ENCODE measurements around the gene MATN4.
A peak's percentile ranks its signal among the peaks of the same experiment; 100 is the strongest.

Gene MATN4

GRCh38 chr20:45268531-45268930, 39.6 kb downstream of the MATN4 start:
- peak overlapping the region; percentile 73 for H3K27ac ChIP-seq
- TF ChIP-seq CTCF (conservative IDR thresholded peaks at IDR 0.05): no peak
- no peak for TF ChIP-seq ZFX (IDR thresholded peaks at IDR 0.05)

GRCh38 chr20:45266977-45267376, 41.1 kb downstream of the MATN4 start:
- H3K27ac ChIP-seq: peak overlapping the region; percentile 73; the same call in 1 of the 2 replicates
- TF ChIP-seq CTCF (conservative IDR thresholded peaks at IDR 0.05): no peak
- no peak for TF ChIP-seq ZFX (IDR thresholded peaks at IDR 0.05)

- no peak for TF ChIP-seq CTCF (conservative IDR thresholded peaks at IDR 0.05)
- TF ChIP-seq ZFX (IDR thresholded peaks at IDR 0.05): no peak
Observed at GRCh38 chr20:45263556-45264266, 44.4 kb downstream of the MATN4 start.

GRCh38 chr20:45258664-45259063, 49.4 kb downstream of the MATN4 start:
- H3K27ac ChIP-seq: no peak overlapping the region
- TF ChIP-seq ZFX (IDR thresholded peaks at IDR 0.05): no peak
- TF ChIP-seq CTCF (conservative IDR thresholded peaks at IDR 0.05): no peak

More at GRCh38 chr20:45263556-45264266, 44.4 kb downstream of the MATN4 start:
- no peak overlapping the region for H3K27ac ChIP-seq

GRCh38 chr20:45258259-45258658, 49.8 kb downstream of the MATN4 start:
- TF ChIP-seq ZFX (IDR thresholded peaks at IDR 0.05) (no peak), CTCF (conservative IDR thresholded peaks at IDR 0.05) (no peak)
- no peak overlapping the region for H3K27ac ChIP-seq

GRCh38 chr20:45257711-45258110, 50.4 kb downstream of the MATN4 start:
- TF ChIP-seq CTCF (conservative IDR thresholded peaks at IDR 0.05) (no peak), ZFX (IDR thresholded peaks at IDR 0.05) (no peak)
- H3K27ac ChIP-seq: no peak overlapping the region

GRCh38 chr20:45257161-45257560, 50.9 kb downstream of the MATN4 start:
- no peak overlapping the region for H3K27ac ChIP-seq
- TF ChIP-seq ZFX (IDR thresholded peaks at IDR 0.05): no peak
- no peak for TF ChIP-seq CTCF (conservative IDR thresholded peaks at IDR 0.05)

Data from C4-2B (cell line).